ENCODE data around the gene CRLF1. TPM values are rescaled to one million over a fixed set of nuclear protein-coding genes. Genes with fewer than 3 reads are reported as not detected.

The CRLF1 gene
- total and polyA plus RNA-seq, 2 of the 8 experiments (the other 6 are each of a cell fraction or from before 2014, with no cell fraction given) = 7.2 to 10.3 TPM

DNA sequence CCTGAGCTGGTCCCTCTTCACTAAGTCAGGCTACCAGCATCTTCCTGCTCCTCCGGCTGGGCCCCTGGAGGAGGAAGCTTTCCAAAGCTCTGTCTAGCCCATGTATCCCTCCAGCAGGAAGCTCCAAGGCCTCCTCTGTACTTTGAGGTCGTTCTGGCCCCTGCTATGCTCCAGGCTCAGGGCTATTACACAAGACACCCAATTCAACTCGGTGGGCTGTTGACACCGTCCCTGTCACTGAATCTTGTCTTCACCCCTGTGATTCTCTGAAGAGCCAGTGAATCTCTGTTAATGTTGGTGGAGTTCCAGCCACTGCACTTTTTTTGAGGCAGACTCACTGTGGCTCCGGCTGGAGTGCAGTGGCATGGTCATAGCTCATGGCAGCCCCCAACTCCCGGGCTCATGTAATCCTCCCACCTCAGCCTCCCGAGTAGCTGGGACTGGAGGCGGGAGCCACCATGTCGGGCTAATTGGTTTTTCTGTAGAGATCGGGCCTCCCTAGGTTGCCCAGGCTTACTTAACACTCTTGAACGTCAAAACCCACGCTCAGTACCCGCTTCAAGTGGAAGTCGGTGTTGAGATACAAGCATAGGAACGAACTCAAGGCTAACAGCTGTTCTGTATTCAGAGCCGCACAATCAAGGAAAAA is 18.5 kb downstream of the CRLF1 start:
- Histone ChIP-seq H2BK120ac (replicated peaks; ENCODE audit: low read depth, low read length) (no peak overlapping the region), H3K4me2 (ENCODE audit: insufficient read depth in 1 of 2, low read depth in 2 of 2, low read length in 2 of 2) (peak overlapping the region; percentile 75 to 95), H2BK15ac (ENCODE audit: low read length) (peak overlapping the region; percentile 89), H3K27me3 (replicated peaks in 1 of 4; ENCODE audit: control insufficient read depth in 3 of 4, extremely low read depth in 1 of 4, insufficient read depth in 3 of 4, low read length in 3 of 4) (no peaks in the 10 kb centered on the region; a peak in 1 of 7 replicates), H3K9me3 (ENCODE audit: insufficient read depth in 2 of 2, low read depth in 1 of 2, low read length in 1 of 2) (no peaks in the 10 kb centered on the region), H3K14ac (ENCODE audit: insufficient read length) (no peak overlapping the region), H4K5ac (ENCODE audit: insufficient read length, low read depth, low read length) (peak overlapping the region; percentile 3), H4K8ac (ENCODE audit: extremely low read depth, insufficient read depth, low read length) (no peak overlapping the region), H3K79me2 (ENCODE audit: control insufficient read depth in 1 of 2, insufficient read depth in 2 of 2, low read length in 2 of 2) (no peaks in the 10 kb centered on the region), H3K56ac (replicated peaks; ENCODE audit: insufficient read length, low read depth, low read length) (no peak overlapping the region), H3K23ac (ENCODE audit: insufficient read length) (no peak overlapping the region), H3K9ac (replicated peaks in 1 of 4; ENCODE audit: extremely low read depth in 1 of 4, low read depth in 3 of 4, low read length in 3 of 4) (peak overlapping the region in 2 of 4 experiments; percentile 71 to 86; a peak in 2 of 7 replicates), H3K4me3 (ENCODE audit: extremely low read depth in 1 of 4, insufficient read depth in 2 of 4, low read depth in 3 of 4, low read length in 4 of 4) (peak overlapping the region; percentile 78 to 91 (median 84)), H4K91ac (replicated peaks; ENCODE audit: insufficient read length, low read length) (no peak overlapping the region), H2BK20ac (ENCODE audit: low read length) (no peak overlapping the region; the same call in 1 of the 2 replicates), H4K20me1 (replicated peaks in 1 of 2; ENCODE audit: control insufficient read depth in 1 of 2, insufficient read depth in 2 of 2, low read length in 2 of 2) (peaks cover 0 to 3% of the 10 kb centered on the region in 2 experiments), H2AFZ (ENCODE audit: low read length) (peak overlapping the region; percentile 91; the same call in 1 of the 2 replicates), H2BK5ac (ENCODE audit: low read depth, low read length) (0 out of 2 replicates have a peak overlapping the region, but pooled peaks have one; percentile 86), H3K23me2 (ENCODE audit: low read depth, low read length) (peaks cover 11% of the 10 kb centered on the region), H2BK12ac (ENCODE audit: low read depth, low read length) (0 out of 2 replicates have a peak overlapping the region, but pooled peaks have one; percentile 60), H3K27ac (ENCODE audit: low read depth, low read length) (peak overlapping the region; percentile 94; the same call in 1 of the 2 replicates), H3K4ac (replicated peaks; ENCODE audit: insufficient read length, low read depth, low read length) (peak overlapping the region; percentile 40), H3K36me3 (ENCODE audit: control insufficient read depth in 2 of 4, insufficient read depth in 4 of 4, low read length in 3 of 4) (no peaks in the 10 kb centered on the region), H2AK5ac (ENCODE audit: low read depth, low read length) (no peak overlapping the region), H3K18ac (ENCODE audit: extremely low read depth, low read length) (peak overlapping the region; percentile 97; the same call in 1 of the 2 replicates), H3K4me1 (replicated peaks in 1 of 4; ENCODE audit: control insufficient read depth in 3 of 4, insufficient read depth in 4 of 4, low read length in 3 of 4) (peaks cover 2 to 11% (median 6%) of the 10 kb centered on the region in 4 experiments), H3K79me1 (ENCODE audit: low read depth, low read length) (no peaks in the 10 kb centered on the region)
- DNase-seq (ENCODE audit: low read depth in 1 of 2, low spot score in 2 of 2) (no peak), FAIRE-seq (no peak)
- POLR2A ChIA-PET (ENCODE audit: partially characterized antibody) = interaction anchor here (0.6 to 10.3 kb wide), 15 partner anchors 7 to 1079 kb away, joined by 3 to 112 read pairs (median 5); partner anchors contain the start of genes KXD1 and UBA52
- CTCF ChIA-PET (ENCODE audit: partially characterized antibody) = interaction anchor here (0.6 to 12.5 kb wide), 37 partner anchors 9 to 268 kb away, joined by 3 to 139 read pairs (median 3); partner anchors contain the start of genes FKBP8, KXD1 and UBA52
- WGBS, 2 experiments (ENCODE audit: extremely low coverage in 1 of 2, insufficient coverage in 1 of 2, insufficient read length in 1 of 2, insufficient replicate concordance in 2 of 2, low coverage in 1 of 2, low lambda C conversion rate in 2 of 2, missing lambda C conversion rate in 1 of 2) = 45% methylated on average over 16 of the region's 16 CpGs; no CpG with 5 or more reads in 1 of the 2 experiments
- TF ChIP-seq BRCA1 (IDR thresholded peaks at IDR 0.05; ENCODE audit: low read depth, low read length) (no peak), SIRT6 (IDR thresholded peaks at IDR 0.05; ENCODE audit: low read length) (no peak), EZH2 (IDR thresholded peaks at IDR 0.05; ENCODE audit: low read depth, low read length, severe bottlenecking) (peak; percentile 8)

Data from H1 (cell line).